ENCODE measurements around the gene ID1.
"Not testable (repeated sequence)": the region's sequence is repeated elsewhere in the genome, so short reads cannot be mapped to it uniquely, and the experiment has no call there.

- TF ChIP-seq, protein P1, sequence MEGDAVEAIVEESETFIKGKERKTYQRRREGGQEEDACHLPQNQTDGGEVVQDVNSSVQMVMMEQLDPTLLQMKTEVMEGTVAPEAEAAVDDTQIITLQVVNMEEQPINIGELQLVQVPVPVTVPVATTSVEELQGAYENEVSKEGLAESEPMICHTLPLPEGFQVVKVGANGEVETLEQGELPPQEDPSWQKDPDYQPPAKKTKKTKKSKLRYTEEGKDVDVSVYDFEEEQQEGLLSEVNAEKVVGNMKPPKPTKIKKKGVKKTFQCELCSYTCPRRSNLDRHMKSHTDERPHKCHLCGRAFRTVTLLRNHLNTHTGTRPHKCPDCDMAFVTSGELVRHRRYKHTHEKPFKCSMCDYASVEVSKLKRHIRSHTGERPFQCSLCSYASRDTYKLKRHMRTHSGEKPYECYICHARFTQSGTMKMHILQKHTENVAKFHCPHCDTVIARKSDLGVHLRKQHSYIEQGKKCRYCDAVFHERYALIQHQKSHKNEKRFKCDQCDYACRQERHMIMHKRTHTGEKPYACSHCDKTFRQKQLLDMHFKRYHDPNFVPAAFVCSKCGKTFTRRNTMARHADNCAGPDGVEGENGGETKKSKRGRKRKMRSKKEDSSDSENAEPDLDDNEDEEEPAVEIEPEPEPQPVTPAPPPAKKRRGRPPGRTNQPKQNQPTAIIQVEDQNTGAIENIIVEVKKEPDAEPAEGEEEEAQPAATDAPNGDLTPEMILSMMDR (IDR thresholded peaks at IDR 0.05) = not testable (repeated sequence)
- TF ChIP-seq, protein P2, sequence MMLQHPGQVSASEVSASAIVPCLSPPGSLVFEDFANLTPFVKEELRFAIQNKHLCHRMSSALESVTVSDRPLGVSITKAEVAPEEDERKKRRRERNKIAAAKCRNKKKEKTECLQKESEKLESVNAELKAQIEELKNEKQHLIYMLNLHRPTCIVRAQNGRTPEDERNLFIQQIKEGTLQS (CRISPR knock-in tag; conservative IDR thresholded peaks at IDR 0.05) = not testable (repeated sequence)
- not testable (repeated sequence) for TF ChIP-seq CREB1 (CRISPR knock-in tag; IDR thresholded peaks at IDR 0.05); AFF4 (CRISPR knock-in tag; IDR thresholded peaks at IDR 0.05; ENCODE audit: borderline replicate concordance); ZNF232 (CRISPR knock-in tag; IDR thresholded peaks at IDR 0.05); NFYB (CRISPR knock-in tag; conservative IDR thresholded peaks at IDR 0.05; ENCODE audit: low read depth)
- TF ChIP-seq, protein P3, sequence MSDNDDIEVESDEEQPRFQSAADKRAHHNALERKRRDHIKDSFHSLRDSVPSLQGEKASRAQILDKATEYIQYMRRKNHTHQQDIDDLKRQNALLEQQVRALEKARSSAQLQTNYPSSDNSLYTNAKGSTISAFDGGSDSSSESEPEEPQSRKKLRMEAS (CRISPR knock-in tag; IDR thresholded peaks at IDR 0.05) = not testable (repeated sequence)
Observed at GRCh38 chr20:31574986-31575385, 30.1 kb upstream of the ID1 start.

Measured in WTC11 (cell line).